Measurements from ENCODE around the gene SNUPN. TPM values are rescaled to one million over a fixed set of nuclear protein-coding genes. Genes with fewer than 3 reads are reported as not detected.

The SNUPN gene
- total RNA-seq, 4 donors from 2014 or later: 24.7 to 31.8 (median 27.8) TPM

DNA sequence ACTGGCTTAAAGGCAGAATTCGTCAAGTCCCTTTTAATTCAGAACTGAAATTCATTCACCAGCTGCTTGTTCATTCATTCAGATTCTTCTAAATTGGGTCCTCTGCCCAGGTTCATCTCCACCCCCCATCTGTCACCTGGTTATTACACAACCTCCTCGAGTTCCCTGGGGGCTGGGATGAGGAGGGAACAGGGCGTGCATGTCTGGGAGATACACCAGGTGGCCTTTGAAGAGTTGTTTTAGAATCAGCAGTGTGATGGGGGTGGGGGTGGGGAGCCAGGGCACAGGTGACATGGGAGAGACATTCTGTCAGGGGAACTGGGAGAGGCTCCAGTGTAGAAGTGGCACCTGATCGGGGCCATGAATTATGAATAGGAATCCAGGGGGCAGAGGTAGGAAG is 30.4 kb upstream of the SNUPN start:
- peaks cover 0 to 7% of the 10 kb centered on the region in 2 donors for H3K36me3 ChIP-seq
- intact Hi-C loops (cut with DNase I): loop anchor here (10.0 kb wide), 1 partner anchor 291 kb away; the partner anchor contains the start of gene MAN2C1
- H3K4me3 ChIP-seq (replicated peaks in 1 of 3): no peak overlapping the region
- no peak for TF ChIP-seq POLR2A (IDR thresholded peaks at IDR 0.05)
- TF ChIP-seq CTCF (IDR thresholded peaks at IDR 0.05): no peak
- no peaks in the 10 kb centered on the region for H3K9me3 ChIP-seq
- peak; percentile 60 to 63 for DNase-seq
- 57 to 68% methylated on average over 4 of the region's 4 CpGs for WGBS, 2 donors
- peaks cover 40 to 78% of the 10 kb centered on the region in 2 donors for H3K4me1 ChIP-seq
- peak overlapping the region in 1 of 3 donors; percentile 23 for H3K27ac ChIP-seq
- no peaks in the 10 kb centered on the region for H3K27me3 ChIP-seq

GRCh38 chr15:75654201-75654907 is 28.8 kb upstream of the SNUPN start:
- DNase-seq: no peak
- intact Hi-C loops (cut with DNase I): loop anchor here (10.0 kb wide), 1 partner anchor 290 kb away; the partner anchor contains the start of gene MAN2C1
- WGBS, 2 donors: 84 to 91% methylated on average over 3 to 4 of the region's 4 CpGs
- H3K36me3 ChIP-seq: peaks cover 7% of the 10 kb centered on the region in 2 donors
- no peaks in the 10 kb centered on the region for H3K27me3 ChIP-seq
- H3K27ac ChIP-seq: peak overlapping the region in 1 of 3 donors; percentile 23
- peaks cover 40 to 78% of the 10 kb centered on the region in 2 donors for H3K4me1 ChIP-seq
- H3K9me3 ChIP-seq: no peaks in the 10 kb centered on the region
- no peak overlapping the region for H3K4me3 ChIP-seq (replicated peaks in 1 of 3)
- TF ChIP-seq CTCF (IDR thresholded peaks at IDR 0.05) (no peak), POLR2A (IDR thresholded peaks at IDR 0.05) (no peak)

DNA sequence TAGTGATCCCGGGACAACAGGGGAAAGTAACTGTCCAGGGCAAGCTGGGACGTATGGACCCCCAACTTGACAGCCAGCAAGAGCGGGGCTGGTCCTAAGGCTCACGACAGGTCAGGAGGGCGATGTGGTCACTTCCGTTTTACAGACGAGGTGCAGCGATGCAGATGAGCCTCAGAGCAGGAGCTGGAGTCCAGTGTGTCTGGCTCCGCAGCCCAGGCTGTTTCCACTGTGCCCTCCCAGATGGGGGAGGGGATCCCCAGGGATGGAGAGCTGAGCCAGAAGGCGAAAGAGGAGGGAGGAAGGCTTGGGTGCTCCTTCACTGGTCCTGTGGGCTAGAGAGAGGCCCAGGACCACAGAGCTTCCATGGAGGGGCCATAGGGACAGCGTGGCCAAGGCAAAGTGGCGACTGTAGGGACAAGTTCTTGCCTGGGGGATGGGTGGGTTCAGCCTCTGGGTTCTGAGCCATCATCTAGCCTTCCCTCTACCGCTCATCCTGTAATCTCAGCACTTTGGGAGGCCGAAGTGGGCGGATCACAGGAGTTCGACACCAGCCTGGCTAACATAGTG is 27.9 kb upstream of the SNUPN start:
- intact Hi-C loops (cut with DNase I): loop anchor here (10.0 kb wide), 1 partner anchor 289 kb away; the partner anchor contains the start of gene MAN2C1
- H3K4me1 ChIP-seq: peaks cover 41 to 78% of the 10 kb centered on the region in 2 donors

DNA sequence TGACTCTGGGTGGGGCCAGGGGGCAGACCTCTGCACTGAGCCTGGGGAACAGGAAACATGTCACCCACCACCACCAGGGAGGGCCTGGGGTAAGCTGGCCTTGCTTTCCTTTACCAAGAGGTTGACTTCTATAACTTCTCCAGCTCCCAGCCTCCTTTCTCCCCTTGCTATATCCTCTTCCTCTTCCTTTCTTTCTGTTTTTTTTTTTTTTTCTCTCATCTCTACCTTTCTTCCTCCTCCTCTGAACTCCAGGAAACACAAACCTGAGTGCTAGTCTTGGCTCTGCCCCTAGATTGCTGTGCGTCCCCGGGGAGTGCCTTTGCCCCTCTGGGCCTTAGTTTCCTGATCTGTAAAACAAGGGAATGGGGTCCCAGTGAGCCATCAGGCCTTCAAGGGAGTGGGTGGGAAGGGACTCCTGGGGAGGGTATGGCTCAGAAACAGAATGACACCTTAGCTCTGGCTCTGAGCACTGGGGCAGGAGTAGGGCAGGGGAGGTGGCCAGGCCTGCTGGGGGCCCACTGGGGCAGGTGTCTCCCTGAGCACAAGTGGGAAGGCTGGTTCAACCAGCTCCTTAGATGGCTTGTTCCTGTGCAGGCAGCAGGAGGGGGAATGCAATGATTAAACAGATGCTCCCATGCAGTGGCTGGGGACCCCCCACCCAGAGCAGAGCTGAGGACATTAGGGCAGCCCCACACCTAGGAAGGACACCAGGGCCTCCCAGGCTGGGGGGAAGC is 26.5 kb upstream of the SNUPN start:
- WGBS, 2 donors: 50 to 73% methylated on average over 2 of the region's 2 CpGs
- H3K36me3 ChIP-seq: peaks cover 3 to 7% of the 10 kb centered on the region in 2 donors
- H3K27ac ChIP-seq: peak overlapping the region; percentile 18 to 49 (median 45)
- intact Hi-C loops (cut with DNase I): loop anchor here (10.0 kb wide), 1 partner anchor 287 kb away; the partner anchor contains the start of gene MAN2C1
- TF ChIP-seq POLR2A (IDR thresholded peaks at IDR 0.05): no peak
- no peak for TF ChIP-seq CTCF (IDR thresholded peaks at IDR 0.05)
- H3K4me1 ChIP-seq: peaks cover 41 to 78% of the 10 kb centered on the region in 2 donors
- no peaks in the 10 kb centered on the region for H3K9me3 ChIP-seq
- H3K27me3 ChIP-seq: no peaks in the 10 kb centered on the region
- DNase-seq: no peak
- H3K4me3 ChIP-seq (replicated peaks in 1 of 3): peak overlapping the region in 1 of 3 donors; percentile 11

More for the DNA sequence above, 27.9 kb upstream of the SNUPN start:
- H3K27ac ChIP-seq: no peak overlapping the region
- no peak for DNase-seq
- peaks cover 7% of the 10 kb centered on the region in 2 donors for H3K36me3 ChIP-seq
- H3K27me3 ChIP-seq: no peaks in the 10 kb centered on the region
- TF ChIP-seq CTCF (IDR thresholded peaks at IDR 0.05) (no peak), POLR2A (IDR thresholded peaks at IDR 0.05) (no peak)
- WGBS, 2 donors: 88 to 91% methylated on average over 14 to 16 of the region's 16 CpGs
- H3K4me3 ChIP-seq (replicated peaks in 1 of 3): no peak overlapping the region
- H3K9me3 ChIP-seq: no peaks in the 10 kb centered on the region
